Nephron progenitor cell (in vitro differentiated cells): Measurements from ENCODE around the gene KMO.

Experiments used
- DNase-seq: peaks from one replicate; pipeline ENCODE4 v3.0.0; 2021
- H3K27ac Mint-ChIP-seq: 2 replicates; pipeline ENCODE4 v1.8.0; 2021; ENCODE audit warnings: mild to moderate bottlenecking, moderate library complexity, mixed read lengths
- H3K27me3 Mint-ChIP-seq: 2 replicates; pipeline ENCODE4 v1.8.0; 2021; ENCODE audit warnings: mild to moderate bottlenecking, low read depth, mixed read lengths; ENCODE audit not compliant: poor library complexity
- H3K36me3 Mint-ChIP-seq: 2 replicates; pipeline ENCODE4 v1.8.0; 2021; ENCODE audit warnings: low read depth, mixed read lengths
- H3K4me1 Mint-ChIP-seq: 2 replicates; pipeline ENCODE4 v1.8.0; 2021; ENCODE audit warnings: mixed read lengths
- H3K4me3 Mint-ChIP-seq: 2 replicates; pipeline ENCODE4 v1.8.0; 2021; ENCODE audit warnings: mild to moderate bottlenecking, moderate library complexity, mixed read lengths
- H3K9me3 Mint-ChIP-seq: 2 replicates; pipeline ENCODE4 v1.8.0; 2021; ENCODE audit warnings: mild to moderate bottlenecking, moderate library complexity, mixed read lengths
- CTCF ChIP-seq: fragments of 200-600 bp; sonication (generic); IDR thresholded peaks from 2 replicates; pipeline ENCODE4 v1.5.0; 2021; ENCODE audit warnings: antibody characterized with exemption

The KMO gene

GRCh38 chr1:241642593-241642944 is 110.4 kb downstream of the KMO start:
- Mint-ChIP-seq H3K4me3 (no peak overlapping the region), H3K27ac (no peak overlapping the region), H3K27me3 (no peaks in the 10 kb centered on the region), H3K9me3 (peaks cover 24% of the 10 kb centered on the region), H3K4me1 (peaks cover 20% of the 10 kb centered on the region), H3K36me3 (peaks cover 13% of the 10 kb centered on the region)
- no peak for DNase-seq
- no peak for TF ChIP-seq CTCF

DNA sequence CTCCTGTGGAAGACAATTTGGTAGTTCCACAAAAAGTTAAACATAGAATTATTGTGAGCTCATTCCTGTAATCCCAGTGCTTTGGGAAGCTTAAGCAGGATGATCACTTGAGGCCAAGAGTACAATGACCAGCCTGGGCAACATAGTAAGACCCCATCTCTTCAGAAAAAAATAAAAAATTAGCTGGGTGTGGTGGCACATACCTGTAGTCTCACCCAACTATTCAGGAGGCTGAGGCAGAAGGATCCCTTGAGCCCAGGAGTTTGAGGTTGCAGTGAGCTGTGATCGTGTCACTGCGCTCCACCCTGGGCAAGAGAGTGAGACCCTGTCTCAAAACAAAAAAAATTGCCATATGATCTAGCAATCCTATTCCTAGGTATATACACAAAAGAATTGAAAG is 112.1 kb downstream of the KMO start:
- DNase-seq: no peak
- H3K4me1 Mint-ChIP-seq: peaks cover 5% of the 10 kb centered on the region
- peaks cover 24% of the 10 kb centered on the region for H3K9me3 Mint-ChIP-seq
- H3K4me3 Mint-ChIP-seq: no peak overlapping the region
- no peaks in the 10 kb centered on the region for H3K27me3 Mint-ChIP-seq
- H3K36me3 Mint-ChIP-seq: peaks cover 8% of the 10 kb centered on the region
- no peak overlapping the region for H3K27ac Mint-ChIP-seq
- no peak for TF ChIP-seq CTCF

- H3K4me3 Mint-ChIP-seq: no peak overlapping the region
- peaks cover 24% of the 10 kb centered on the region for H3K9me3 Mint-ChIP-seq
- H3K27me3 Mint-ChIP-seq: no peaks in the 10 kb centered on the region
- DNase-seq: no peak
- TF ChIP-seq CTCF: no peak
- no peak overlapping the region for H3K27ac Mint-ChIP-seq
- H3K4me1 Mint-ChIP-seq: peaks cover 5% of the 10 kb centered on the region
- peaks cover 8% of the 10 kb centered on the region for H3K36me3 Mint-ChIP-seq
These were observed 113.0 kb downstream of the KMO start for GRCh38 chr1:241645199-241645598.
